Activated CD8-positive, alpha-beta memory T cell treated with anti-CD3 and anti-CD28 coated beads for 48 hours (primary cell): ENCODE data around the gene CD2AP.

Source experiments
- DNase-seq, 3 experiments: peaks; one replicate each; pipeline ENCODE4 v3.0.0-alpha.2; 2020; ENCODE audit warnings: low read depth in 2 of 3, low spot score in 2 of 3

CD2AP gene

DNA sequence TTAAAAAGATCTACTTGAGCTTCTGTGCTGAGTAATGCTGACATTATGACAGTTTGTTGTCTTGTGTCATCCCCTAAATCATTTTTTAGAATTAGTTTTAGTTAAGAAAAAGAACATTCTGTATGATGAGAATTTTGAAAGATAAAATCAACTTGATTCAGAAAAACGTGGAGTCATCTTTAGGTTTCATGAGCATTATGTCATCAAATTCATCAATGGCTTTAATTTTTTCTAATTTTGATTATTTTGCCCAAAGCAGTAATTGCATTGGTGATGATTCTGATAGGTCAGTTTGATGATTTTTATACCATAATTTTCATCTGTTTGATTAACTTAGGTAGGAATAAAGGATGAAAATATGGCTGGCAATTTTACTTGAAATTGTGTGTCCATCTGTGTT is 194.2 kb downstream of the CD2AP start:
- DNase-seq = no peak

DNA sequence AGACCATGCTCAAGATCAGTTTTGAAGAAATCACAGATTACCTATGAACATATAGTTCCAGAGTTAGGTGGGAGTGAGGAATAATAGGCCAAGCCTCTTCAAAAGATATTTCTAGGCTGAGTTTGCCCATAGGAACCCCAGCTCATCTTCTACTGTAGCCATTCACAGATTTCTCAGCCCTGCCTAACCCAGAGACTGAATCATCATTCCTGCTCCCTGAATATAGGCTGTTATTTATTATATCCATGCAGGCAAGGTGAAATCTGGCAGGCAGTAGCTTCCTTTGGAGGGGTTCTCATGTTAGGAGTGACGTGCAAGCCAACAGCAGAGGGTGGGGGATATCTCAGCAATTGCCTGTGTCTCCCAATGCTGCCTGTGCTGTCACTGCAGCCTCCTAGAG is 195.2 kb downstream of the CD2AP start:
- DNase-seq = no peak

- no peak for DNase-seq
These were observed 197.1 kb downstream of the CD2AP start for GRCh38 chr6:47674673-47675072.
